Heart left ventricle (tissue), 13 donors: ENCODE data around the gene DNAJC17.

Source experiments
- POLR2A ChIP-seq, 2 donors: fragments of 450-650 bp; IDR thresholded peaks; one replicate each; pipeline ENCODE4 v1.6.1; 2017; ENCODE audit warnings: antibody characterized with exemption in 2 of 2, mild to moderate bottlenecking in 2 of 2, moderate library complexity in 2 of 2
- TF ChIP-seq, protein P1 (sequence below), 12 donors: fragments of 200-600 bp; sonication (generic) in 4 of 12; IDR thresholded peaks; one replicate each; pipeline versions ENCODE4 v1.5.0 to v1.8.0; 2018 to 2022; ENCODE audit warnings: antibody characterized with exemption in 12 of 12, mild to moderate bottlenecking in 5 of 12
- donor health status: ischemic (EF 13 %, LVEDD 7.1; RV severe dilation, severe dysfunction).
- donor health status: DM: no; HTN: yes; CAD: no.
- donor health status: DM: no; HTN: no; CAD: no.
- donor health status: ischemic (EF 25% LVEDD 6.9; RV normal size, moderate dysfunction).
- donor health status: ischemic (EF 25% LVEDD 5.7; RV mildly dilated, moderate dysfunction).
- donor health status: ischemic (EF 35%, LVEDD 5.7; RV mildly dilated, moderate dysfunction).
- donor health status: nonischemic (EF 11% LVEDD 7.7; RV severe dilation, severe dysfunction).
- donor health status: DM: yes; HTN: yes; CAD: no.
- donor health status: PGD.
- donor health status: ischemic (EF 29% LVEDD 5.4; RV normal size, mild dysfunction).
- donor health status: nonischemic (EF 23%, LVEDD 6.1; RV moderate dilation, normal function).

DNA sequence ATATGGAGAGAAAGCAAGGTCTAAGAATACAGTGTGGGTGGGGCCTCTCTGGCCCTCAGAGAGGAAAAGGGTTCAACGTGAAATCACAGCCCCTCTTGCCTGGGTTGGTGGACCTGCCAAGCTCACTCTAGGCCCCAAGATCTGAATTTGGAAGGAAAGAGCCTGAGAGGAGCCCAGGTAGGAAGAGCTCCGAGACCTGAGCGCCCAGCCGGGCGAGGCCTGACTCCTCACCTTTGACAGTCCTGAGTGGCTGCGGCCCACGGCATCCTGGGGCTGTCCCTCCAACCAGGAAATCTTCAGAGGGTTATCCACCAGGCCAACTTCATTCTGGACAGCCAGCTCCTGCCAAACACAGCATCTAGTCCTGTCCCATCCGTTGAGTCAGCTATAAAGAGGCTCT is 33.8 kb downstream of the DNAJC17 start:
- no peak for TF ChIP-seq POLR2A (IDR thresholded peaks at IDR 0.05)
- TF ChIP-seq, protein P1, sequence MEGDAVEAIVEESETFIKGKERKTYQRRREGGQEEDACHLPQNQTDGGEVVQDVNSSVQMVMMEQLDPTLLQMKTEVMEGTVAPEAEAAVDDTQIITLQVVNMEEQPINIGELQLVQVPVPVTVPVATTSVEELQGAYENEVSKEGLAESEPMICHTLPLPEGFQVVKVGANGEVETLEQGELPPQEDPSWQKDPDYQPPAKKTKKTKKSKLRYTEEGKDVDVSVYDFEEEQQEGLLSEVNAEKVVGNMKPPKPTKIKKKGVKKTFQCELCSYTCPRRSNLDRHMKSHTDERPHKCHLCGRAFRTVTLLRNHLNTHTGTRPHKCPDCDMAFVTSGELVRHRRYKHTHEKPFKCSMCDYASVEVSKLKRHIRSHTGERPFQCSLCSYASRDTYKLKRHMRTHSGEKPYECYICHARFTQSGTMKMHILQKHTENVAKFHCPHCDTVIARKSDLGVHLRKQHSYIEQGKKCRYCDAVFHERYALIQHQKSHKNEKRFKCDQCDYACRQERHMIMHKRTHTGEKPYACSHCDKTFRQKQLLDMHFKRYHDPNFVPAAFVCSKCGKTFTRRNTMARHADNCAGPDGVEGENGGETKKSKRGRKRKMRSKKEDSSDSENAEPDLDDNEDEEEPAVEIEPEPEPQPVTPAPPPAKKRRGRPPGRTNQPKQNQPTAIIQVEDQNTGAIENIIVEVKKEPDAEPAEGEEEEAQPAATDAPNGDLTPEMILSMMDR (IDR thresholded peaks at IDR 0.05): no peak
